ENCODE measurements around the gene SOCS1. TPM values are rescaled to one million over a fixed set of nuclear protein-coding genes. Genes with fewer than 3 reads are reported as not detected.
A peak's percentile ranks its signal among the peaks of the same experiment; 100 is the strongest.

SOCS1 gene
- total and polyA plus RNA-seq, 2 of the 4 experiments (the other 2 are of a cell fraction), result 2.0 to 22.0 TPM

GRCh38 chr16:11212798-11213196, 43.2 kb downstream of the SOCS1 start:
- peaks cover 12% of the 10 kb centered on the region for H3K9me3 ChIP-seq (ENCODE audit: control insufficient read depth, insufficient read depth, low read length)
- ChIA-PET POLR2A (ENCODE audit: unreplicated experiment) (no interaction called here), CTCF (no interaction called here)
- intact Hi-C loops (cut with micrococcal nuclease) (no loop called here), in situ Hi-C loops (cut with MboI; ENCODE audit: low sequenced_read_pairs) (no loop called here), dilution Hi-C loops (cut with HindIII; ENCODE audit: low sequenced_read_pairs, unreplicated experiment) (no loop called here)
- H3K14ac ChIP-seq (replicated peaks; ENCODE audit: low read depth, low read length), result no peak overlapping the region
- BruUV-seq (replicated peaks), result no TSS peak
- no peak overlapping the region for H3K4me3 ChIP-seq (ENCODE audit: insufficient read depth, low read depth, low read length)
- TF ChIP-seq CHD1 (IDR thresholded peaks at IDR 0.05; ENCODE audit: low read depth, low read length), result no peak
- TF ChIP-seq NFE2L2 (IDR thresholded peaks at IDR 0.05; ENCODE audit: low read depth, low read length), result no peak
- TF ChIP-seq CEBPB (IDR thresholded peaks at IDR 0.05; ENCODE audit: low read depth, low read length), result no peak
- TF ChIP-seq MAFK (IDR thresholded peaks at IDR 0.05; ENCODE audit: low read depth, low read length), result no peak
- TF ChIP-seq RFX5 (IDR thresholded peaks at IDR 0.05; ENCODE audit: low read depth, low read length), result no peak
- TF ChIP-seq FOS (IDR thresholded peaks at IDR 0.05; ENCODE audit: low read depth, low read length), result no peak
- no peak for TF ChIP-seq BHLHE40 (IDR thresholded peaks at IDR 0.05; ENCODE audit: low read depth, low read length)
- TF ChIP-seq, protein P1, sequence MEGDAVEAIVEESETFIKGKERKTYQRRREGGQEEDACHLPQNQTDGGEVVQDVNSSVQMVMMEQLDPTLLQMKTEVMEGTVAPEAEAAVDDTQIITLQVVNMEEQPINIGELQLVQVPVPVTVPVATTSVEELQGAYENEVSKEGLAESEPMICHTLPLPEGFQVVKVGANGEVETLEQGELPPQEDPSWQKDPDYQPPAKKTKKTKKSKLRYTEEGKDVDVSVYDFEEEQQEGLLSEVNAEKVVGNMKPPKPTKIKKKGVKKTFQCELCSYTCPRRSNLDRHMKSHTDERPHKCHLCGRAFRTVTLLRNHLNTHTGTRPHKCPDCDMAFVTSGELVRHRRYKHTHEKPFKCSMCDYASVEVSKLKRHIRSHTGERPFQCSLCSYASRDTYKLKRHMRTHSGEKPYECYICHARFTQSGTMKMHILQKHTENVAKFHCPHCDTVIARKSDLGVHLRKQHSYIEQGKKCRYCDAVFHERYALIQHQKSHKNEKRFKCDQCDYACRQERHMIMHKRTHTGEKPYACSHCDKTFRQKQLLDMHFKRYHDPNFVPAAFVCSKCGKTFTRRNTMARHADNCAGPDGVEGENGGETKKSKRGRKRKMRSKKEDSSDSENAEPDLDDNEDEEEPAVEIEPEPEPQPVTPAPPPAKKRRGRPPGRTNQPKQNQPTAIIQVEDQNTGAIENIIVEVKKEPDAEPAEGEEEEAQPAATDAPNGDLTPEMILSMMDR (conservative IDR thresholded peaks at IDR 0.05; ENCODE audit: low read depth, low read length), result no peak
- TF ChIP-seq POLR2A (IDR thresholded peaks at IDR 0.05; ENCODE audit: low read depth, low read length), result no peak
- no peak for TF ChIP-seq SMC3 (IDR thresholded peaks at IDR 0.05; ENCODE audit: low read depth, low read length)
- TF ChIP-seq USF2 (IDR thresholded peaks at IDR 0.05; ENCODE audit: low read depth, low read length), result no peak
- TF ChIP-seq RCOR1 (IDR thresholded peaks at IDR 0.05; ENCODE audit: insufficient replicate concordance, low read length), result no peak
- no peak for TF ChIP-seq RAD21 (IDR thresholded peaks at IDR 0.05; ENCODE audit: low read length)
- H2BK120ac ChIP-seq (ENCODE audit: low read depth, low read length), result no peak overlapping the region
- H4K91ac ChIP-seq (ENCODE audit: insufficient read depth, low read depth, low read length), result no peak overlapping the region
- no peak overlapping the region for H2AK9ac ChIP-seq (replicated peaks; ENCODE audit: low read depth, low read length, poor library complexity)
- DNase-seq (no peak), ATAC-seq (ENCODE audit: low read depth) (no peak)
- H3K9ac ChIP-seq (ENCODE audit: low read depth, low read length), result no peak overlapping the region
- H3K4me1 ChIP-seq (ENCODE audit: control insufficient read depth, insufficient read depth, low read length), result no peaks in the 10 kb centered on the region
- H3K79me1 ChIP-seq (ENCODE audit: low read depth in 1 of 2, low read length in 2 of 2), result no peaks in the 10 kb centered on the region
- H3K4me2 ChIP-seq (ENCODE audit: low read depth, low read length), result no peak overlapping the region
- H3K27ac ChIP-seq (ENCODE audit: insufficient read depth, low read length), result no peak overlapping the region
- H3K56ac ChIP-seq (ENCODE audit: extremely low read depth, insufficient read depth, low read length), result no peak overlapping the region
- H3K27me3 ChIP-seq (ENCODE audit: control insufficient read depth, insufficient read depth, low read length), result peaks cover 5% of the 10 kb centered on the region; the same call in 1 of the 2 replicates
- H3K9me1 ChIP-seq (ENCODE audit: insufficient read depth, low read length), result no peaks in the 10 kb centered on the region
- H2BK15ac ChIP-seq (ENCODE audit: low read depth, low read length), result no peak overlapping the region
- no peak overlapping the region for H4K5ac ChIP-seq (ENCODE audit: low read depth, low read length)
- no peak overlapping the region for H4K8ac ChIP-seq (ENCODE audit: low read depth in 2 of 2, low read length in 2 of 2)
- H3K18ac ChIP-seq (ENCODE audit: low read depth, low read length), result no peak overlapping the region
- H3K4ac ChIP-seq (ENCODE audit: low read depth, low read length), result no peak overlapping the region
- H2AFZ ChIP-seq (replicated peaks; ENCODE audit: low read length, poor library complexity), result peak overlapping the region; percentile 58
- no peak overlapping the region for H2BK5ac ChIP-seq (ENCODE audit: low read depth, low read length, poor library complexity, severe bottlenecking)
- H3K36me3 ChIP-seq (ENCODE audit: control insufficient read depth, insufficient read depth, low read length), result no peaks in the 10 kb centered on the region
- H4K20me1 ChIP-seq (ENCODE audit: insufficient read depth, low read length), result no peaks in the 10 kb centered on the region
- WGBS, 2 experiments (ENCODE audit: extremely low coverage in 2 of 2, insufficient read length in 1 of 2), result 92% methylated on average over 10 of the region's 16 CpGs; no CpG with 5 or more reads in 1 of the 2 experiments
- no peak overlapping the region for H2BK20ac ChIP-seq (ENCODE audit: low read depth, low read length)
- no peak overlapping the region for H3K23ac ChIP-seq (ENCODE audit: low read depth, low read length)
- H2AK5ac ChIP-seq (ENCODE audit: low read depth, low read length), result no peak overlapping the region

Data from IMR-90 (cell line).